Left kidney (tissue), 2 donors: Measurements from ENCODE around the gene BLNK. TPM values are rescaled to one million over a fixed set of nuclear protein-coding genes. Genes with fewer than 3 reads are reported as not detected.

ENCODE experiments used
- DNase-seq: peaks from one replicate; pipeline ENCODE4 v3.0.0-alpha.2; 2013
- polyA plus RNA-seq: library from polyadenylated mRNA; unstranded; fragments of 120-200 nt; gene quantifications from one replicate; pipeline ENCODE4 v1.2.1, GENCODE V29; 2013; ENCODE audit not compliant: insufficient read length

BLNK gene
- polyA plus RNA-seq, 1 donor = 53.6 TPM

DNA sequence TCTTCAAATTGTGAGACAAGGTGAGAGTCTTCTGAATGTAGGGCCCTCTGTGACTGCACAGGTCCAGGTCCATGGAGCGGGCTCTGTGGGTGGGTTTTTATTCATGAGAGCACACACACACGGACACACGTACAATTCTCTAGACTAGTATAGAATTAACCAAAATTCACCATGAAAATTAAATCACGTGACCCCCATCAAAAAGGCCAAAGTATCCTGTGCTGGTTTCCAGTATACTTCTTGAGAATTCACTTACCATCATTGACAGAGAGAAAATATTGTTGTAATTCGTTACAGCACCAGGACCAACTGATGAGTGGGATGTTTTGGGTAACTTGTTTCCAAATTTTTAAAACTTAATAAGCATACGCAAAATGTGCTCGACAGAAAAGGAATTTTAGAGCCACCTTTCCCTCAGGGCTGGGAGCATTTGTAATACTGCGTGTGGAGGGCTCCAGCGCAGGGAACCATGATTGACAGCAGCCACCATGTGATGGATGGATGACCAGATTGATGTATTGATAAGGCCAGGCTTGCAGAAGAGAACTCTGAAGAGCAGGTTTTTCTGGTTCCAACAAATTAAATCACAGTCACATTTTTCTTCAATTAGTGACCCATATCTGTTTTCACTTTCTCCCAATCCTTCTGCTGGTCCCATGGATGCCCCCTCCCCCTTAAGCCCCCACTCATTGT, 18.0 kb upstream of the BLNK start:
- no peak for DNase-seq

DNA sequence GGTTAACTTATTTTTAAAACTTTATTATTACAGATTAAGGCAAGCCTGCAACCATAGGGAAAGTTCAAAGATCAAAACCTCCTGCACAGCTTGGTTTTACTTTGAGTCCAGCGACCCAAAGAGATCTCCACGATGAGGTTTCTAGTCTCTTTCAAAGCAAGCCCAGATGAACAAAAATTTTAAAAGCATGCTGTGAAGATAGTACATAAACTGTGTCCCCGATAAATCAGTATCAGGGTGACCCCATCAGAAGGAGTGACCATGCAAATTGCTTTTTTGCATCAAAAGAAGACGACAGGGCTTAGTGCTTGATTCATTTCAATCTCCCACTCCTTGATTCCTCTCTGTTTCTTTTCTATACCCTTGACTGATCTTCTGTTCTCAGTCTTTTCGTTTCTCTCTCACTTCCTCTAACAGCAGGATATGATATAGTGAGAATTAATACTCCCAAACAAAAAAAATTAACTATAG, 16.8 kb upstream of the BLNK start:
- DNase-seq = no peak

DNA sequence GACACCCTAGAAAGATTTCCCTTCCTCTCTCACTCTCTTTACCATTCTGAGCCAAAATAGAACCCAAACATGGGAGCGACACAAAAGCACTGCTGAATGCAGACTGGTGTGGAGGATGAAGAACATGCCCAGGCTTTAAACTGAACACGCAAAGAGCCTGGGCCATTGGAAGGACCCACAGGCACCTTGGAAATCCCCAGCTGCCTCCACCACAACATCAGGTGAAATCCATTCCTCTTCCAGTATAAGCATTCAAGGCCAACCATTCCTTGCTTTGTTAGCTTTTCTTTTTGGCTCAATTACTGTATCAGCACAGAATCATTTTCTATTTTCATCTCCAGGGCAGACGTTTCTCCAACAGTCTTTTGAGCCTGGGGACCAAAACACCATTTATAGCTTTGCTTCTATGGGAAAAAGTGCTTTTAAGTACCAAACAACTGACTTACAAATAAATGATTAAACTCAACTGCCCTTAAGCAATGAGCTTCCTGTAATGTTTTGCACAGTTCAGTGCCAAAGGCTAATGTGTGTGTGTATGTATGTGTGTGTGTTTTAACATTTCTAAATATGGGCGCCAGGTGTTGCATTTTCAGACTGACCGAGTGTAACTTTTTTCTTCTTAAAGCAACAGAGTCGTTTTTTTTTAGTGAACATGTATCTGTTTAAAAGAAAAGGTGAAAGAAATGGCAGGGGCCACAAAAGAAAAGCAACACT, 16.2 kb upstream of the BLNK start:
- peak; percentile 78 for DNase-seq

GRCh38 chr10:96285331-96285752, 14.0 kb upstream of the BLNK start:
- DNase-seq = no peak

- DNase-seq = no peak
Observed at GRCh38 chr10:96283756-96284155, 12.4 kb upstream of the BLNK start.

DNA sequence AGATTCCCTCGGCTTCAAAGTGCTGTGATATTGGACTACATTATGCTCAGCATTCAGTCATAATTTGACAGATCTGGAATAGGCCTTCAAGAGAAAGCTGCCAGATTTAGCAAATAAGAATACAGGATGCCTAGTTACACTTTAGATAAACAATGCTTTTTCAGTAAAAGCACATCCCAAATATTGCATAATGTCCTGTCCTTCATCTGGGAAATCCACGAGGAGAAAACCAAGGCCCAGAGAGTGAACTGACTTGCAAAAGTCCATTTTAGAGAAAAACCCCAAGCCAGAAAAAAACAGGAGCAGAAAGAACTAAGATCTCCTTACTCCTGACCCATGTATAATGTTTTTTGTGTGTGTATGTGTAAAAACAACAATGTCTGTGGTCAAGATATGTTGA, 12.0 kb upstream of the BLNK start:
- DNase-seq = no peak

GRCh38 chr10:96281444-96282029, 10.2 kb upstream of the BLNK start:
- DNase-seq = no peak

DNA sequence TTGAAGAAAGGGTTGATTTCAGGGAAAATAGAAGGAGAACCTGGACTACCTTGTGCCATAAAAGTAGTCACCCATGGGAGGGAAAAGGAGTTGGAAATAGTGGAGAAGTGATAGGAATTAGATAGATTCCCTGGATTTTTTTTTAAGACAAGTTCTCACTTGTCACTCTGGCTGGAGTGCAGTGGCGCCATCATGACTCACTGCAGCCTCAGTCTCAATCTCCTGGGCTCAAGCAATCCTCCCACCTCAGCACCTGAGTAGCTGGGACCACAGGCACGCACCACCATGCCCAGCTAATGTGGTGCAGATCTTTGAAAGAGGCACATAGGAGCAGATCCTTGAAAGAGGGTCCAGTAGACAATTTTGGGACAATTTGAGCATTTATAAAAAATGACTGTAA, 9.5 kb upstream of the BLNK start:
- DNase-seq = no peak

- DNase-seq = no peak
Observed at GRCh38 chr10:96279191-96279641, 7.8 kb upstream of the BLNK start.

GRCh38 chr10:96276831-96277230, 5.5 kb upstream of the BLNK start:
- no peak for DNase-seq

DNA sequence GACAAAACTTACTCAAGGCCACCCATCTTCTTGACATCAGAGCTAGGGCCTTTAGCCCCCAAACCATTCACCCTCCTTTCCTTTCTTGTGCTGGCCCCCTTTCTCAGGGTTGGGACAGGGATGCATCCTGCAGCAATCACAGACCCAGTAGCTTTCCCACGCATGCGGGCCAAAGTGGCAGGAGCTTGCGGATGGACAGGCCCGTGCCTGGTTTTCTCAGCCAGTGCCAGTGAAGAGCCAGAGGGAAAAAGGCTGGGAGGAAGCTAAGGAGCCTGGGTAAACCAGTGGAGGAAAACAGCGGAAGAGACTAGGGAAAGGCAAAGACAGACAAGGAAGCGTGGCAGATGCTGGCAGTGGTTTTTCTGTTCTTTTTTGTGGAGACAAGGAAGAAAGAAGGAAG, 5.1 kb upstream of the BLNK start:
- no peak for DNase-seq

- no peak for DNase-seq
Observed at GRCh38 chr10:96275685-96276418, 4.5 kb upstream of the BLNK start.

- no peak for DNase-seq
Observed at GRCh38 chr10:96272316-96273280, 1.2 kb upstream of the BLNK start.

GRCh38 chr10:96270571-96270970, 798 bp downstream of the BLNK start:
- DNase-seq = no peak

DNA sequence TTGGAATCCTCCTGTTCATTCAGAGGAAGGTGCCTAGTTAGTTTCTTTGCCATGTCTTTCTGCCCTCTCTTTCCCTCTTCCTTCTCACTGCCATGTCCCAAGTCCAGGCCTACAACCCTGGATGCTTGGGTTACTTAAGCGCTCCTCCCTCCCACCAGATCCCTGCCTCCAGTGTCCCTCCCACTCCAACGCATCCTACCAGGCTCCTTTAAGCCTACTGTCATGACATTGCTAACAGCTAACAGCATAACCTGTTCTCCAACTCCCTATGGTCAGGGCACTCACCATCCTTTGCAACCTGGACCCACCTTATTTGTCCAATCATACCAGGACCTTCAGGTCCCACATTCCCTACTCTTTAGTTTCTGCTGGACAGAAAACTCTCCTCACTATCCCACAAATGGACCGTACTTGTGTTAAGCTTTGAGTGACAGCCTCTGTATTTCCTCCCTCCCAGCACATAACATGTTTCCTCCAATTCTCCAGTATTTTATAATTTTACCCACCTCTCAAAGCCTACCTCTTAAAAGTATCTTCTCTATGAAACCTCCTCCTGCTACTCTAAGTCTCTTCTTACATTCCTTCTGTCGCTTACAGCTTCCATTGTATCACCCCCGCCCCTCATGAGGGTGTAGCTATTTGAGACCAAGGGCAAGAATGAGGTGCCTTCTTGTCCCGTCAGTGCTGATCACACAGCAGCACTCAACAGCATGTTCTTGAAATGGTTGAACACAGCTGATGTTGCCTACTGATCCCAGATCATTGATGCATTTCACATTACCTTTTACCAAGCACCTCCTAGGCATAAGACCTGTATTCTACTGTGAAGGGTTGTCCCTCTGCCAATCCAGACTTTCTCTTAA, 1.7 kb downstream of the BLNK start:
- DNase-seq = no peak

DNA sequence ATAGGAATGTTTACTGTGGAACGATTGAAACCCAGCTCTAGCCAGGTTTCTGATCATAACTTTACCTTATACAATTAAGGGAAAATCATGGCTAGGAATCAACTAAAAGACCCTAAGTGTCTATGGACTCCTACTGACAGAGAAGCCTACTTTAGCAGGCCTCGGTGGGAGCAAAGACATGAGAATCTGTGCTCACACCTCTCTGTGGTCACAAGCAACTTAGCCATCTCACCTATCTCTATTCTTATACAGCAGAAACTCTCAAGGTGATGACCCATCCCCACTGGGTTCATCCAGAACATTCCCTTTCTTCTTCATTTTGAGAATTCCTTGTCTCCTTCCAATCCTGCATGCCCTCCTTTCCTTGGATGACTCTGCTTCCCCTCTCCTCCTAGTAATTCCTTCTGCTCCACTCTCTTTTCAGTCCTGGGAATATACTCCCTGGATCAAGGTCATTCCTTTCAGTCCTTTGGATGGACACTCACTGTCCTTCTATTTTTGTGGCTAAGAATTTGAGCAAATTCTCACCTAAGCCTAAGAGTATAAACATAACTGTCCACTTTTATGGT, 2.9 kb downstream of the BLNK start:
- DNase-seq = no peak

GRCh38 chr10:96267234-96267705, 4.1 kb downstream of the BLNK start:
- DNase-seq = no peak

GRCh38 chr10:96266118-96266770, 5.1 kb downstream of the BLNK start:
- no peak for DNase-seq

DNA sequence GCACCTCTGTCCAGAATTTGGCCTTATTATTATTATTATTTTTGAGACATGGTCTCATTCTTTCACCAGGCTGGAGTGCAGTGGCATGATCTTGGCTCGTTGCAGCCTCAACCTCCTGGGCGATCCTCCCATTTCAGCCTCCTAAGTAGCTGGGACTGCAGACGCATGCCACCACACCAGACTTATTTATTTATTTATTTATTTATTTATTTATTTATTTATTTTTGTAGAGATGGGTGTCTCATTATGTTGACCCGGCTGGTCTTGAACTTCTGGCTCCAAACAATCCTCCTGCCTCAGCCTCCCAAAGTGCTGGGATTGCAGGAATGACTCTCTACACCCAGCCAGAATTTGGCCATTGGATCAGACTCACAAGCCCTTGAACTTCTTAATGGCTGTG, 6.4 kb downstream of the BLNK start:
- DNase-seq = no peak
